Endothelial cell of umbilical vein (primary cell): ENCODE measurements around the gene TSPAN17.

Experiments used
- EZH2 ChIP-seq: IDR thresholded peaks from 2 replicates; pipeline ENCODE4 v1.6.1; 2012; ENCODE audit warnings: borderline replicate concordance, low read depth, mild to moderate bottlenecking, moderate library complexity, low read length, inconsistent platforms; ENCODE audit not compliant: severe bottlenecking
- FOS ChIP-seq: IDR thresholded peaks from 2 replicates; pipeline ENCODE4 v1.6.1; 2011; ENCODE audit warnings: mild to moderate bottlenecking, low read length, moderate library complexity, borderline replicate concordance; ENCODE audit not compliant: insufficient read depth
- JUN ChIP-seq: IDR thresholded peaks from 2 replicates; pipeline ENCODE4 v1.6.1; 2011; ENCODE audit warnings: borderline replicate concordance, low read depth; ENCODE audit not compliant: insufficient read length, insufficient read depth
- MAX ChIP-seq: IDR thresholded peaks from 2 replicates; pipeline ENCODE4 v1.6.1; 2011; ENCODE audit not compliant: insufficient read depth, insufficient read length
- MYC ChIP-seq: IDR thresholded peaks from one replicate; pipeline ENCODE4 v1.6.1; 2011; ENCODE audit warnings: mild to moderate bottlenecking, low read depth, low read length
- POLR2A ChIP-seq: IDR thresholded peaks from 2 replicates; pipeline ENCODE4 v1.6.1; 2012; ENCODE audit warnings: low read depth, mild to moderate bottlenecking, control low read depth, low read length
- POLR2AphosphoS5 ChIP-seq: IDR thresholded peaks from 2 replicates; pipeline ENCODE4 v1.6.1; 2012; ENCODE audit warnings: low read depth, mild to moderate bottlenecking, control low read depth, low read length, moderate library complexity; ENCODE audit not compliant: insufficient read depth
- TF ChIP-seq, protein P1 (sequence below), 2 donors: IDR thresholded peaks; 1 replicate in 1 of 2; 2 replicates in 1 of 2; pipeline ENCODE4 v1.5.1; 2011; ENCODE audit warnings: low read length in 2 of 2, mild to moderate bottlenecking in 2 of 2, moderate library complexity in 2 of 2, control low read depth in 1 of 2, inconsistent platforms in 1 of 2, low read depth in 1 of 2; ENCODE audit not compliant: insufficient read depth in 1 of 2; ENCODE audit errors: extremely low read depth in 1 of 2

GRCh38 chr5:176687247-176687646 is 40.0 kb downstream of the TSPAN17 start:
- no peak for TF ChIP-seq EZH2
- no peak for TF ChIP-seq POLR2AphosphoS5
- TF ChIP-seq JUN, result no peak
- no peak for TF ChIP-seq POLR2A
- TF ChIP-seq, protein P1, sequence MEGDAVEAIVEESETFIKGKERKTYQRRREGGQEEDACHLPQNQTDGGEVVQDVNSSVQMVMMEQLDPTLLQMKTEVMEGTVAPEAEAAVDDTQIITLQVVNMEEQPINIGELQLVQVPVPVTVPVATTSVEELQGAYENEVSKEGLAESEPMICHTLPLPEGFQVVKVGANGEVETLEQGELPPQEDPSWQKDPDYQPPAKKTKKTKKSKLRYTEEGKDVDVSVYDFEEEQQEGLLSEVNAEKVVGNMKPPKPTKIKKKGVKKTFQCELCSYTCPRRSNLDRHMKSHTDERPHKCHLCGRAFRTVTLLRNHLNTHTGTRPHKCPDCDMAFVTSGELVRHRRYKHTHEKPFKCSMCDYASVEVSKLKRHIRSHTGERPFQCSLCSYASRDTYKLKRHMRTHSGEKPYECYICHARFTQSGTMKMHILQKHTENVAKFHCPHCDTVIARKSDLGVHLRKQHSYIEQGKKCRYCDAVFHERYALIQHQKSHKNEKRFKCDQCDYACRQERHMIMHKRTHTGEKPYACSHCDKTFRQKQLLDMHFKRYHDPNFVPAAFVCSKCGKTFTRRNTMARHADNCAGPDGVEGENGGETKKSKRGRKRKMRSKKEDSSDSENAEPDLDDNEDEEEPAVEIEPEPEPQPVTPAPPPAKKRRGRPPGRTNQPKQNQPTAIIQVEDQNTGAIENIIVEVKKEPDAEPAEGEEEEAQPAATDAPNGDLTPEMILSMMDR (IDR thresholded peaks at IDR 0.05; ENCODE audit: extremely low read depth in 1 of 2, insufficient read depth in 1 of 2, low read depth in 1 of 2, low read length in 2 of 2), result no peak
- no peak for TF ChIP-seq MYC
- no peak for TF ChIP-seq MAX
- no peak for TF ChIP-seq FOS
